T-helper 2 cell (primary cell): Measurements from ENCODE around the gene CAVIN3.

Experiments used
- DNase-seq, 5 experiments: peaks; one replicate each; pipeline versions ENCODE4 v3.0.0 to v3.0.0-alpha.2; 2012 to 2022
- total RNA-seq, 2 donors: gene quantifications; one replicate each; lab custom pipeline; 2026; lab: John Stamatoyannopoulos, UW

CAVIN3 gene
- total RNA-seq, result 0 to 0.20 reads per million in 2 donors

- peak in 2 of 5 experiments; percentile 57 to 87 for DNase-seq
Observed at GRCh38 chr11:6320411-6321155, at the start of gene CAVIN3. Gene CAVIN3, minus strand, starts transcription at chr11:6320501. Its CDS starts 25 bp downstream, at chr11:6320476.

- no peak for DNase-seq
Observed at GRCh38 chr11:6365659-6366058, 45.4 kb upstream of the CAVIN3 start.

- DNase-seq, result peak in 4 of 5 experiments; percentile 13 to 73 (median 48)
Observed at GRCh38 chr11:6362873-6363678, 42.8 kb upstream of the CAVIN3 start.

GRCh38 chr11:6362185-6362872, 42.0 kb upstream of the CAVIN3 start:
- no peak for DNase-seq

- DNase-seq, result no peak
Observed at GRCh38 chr11:6360183-6360582, 39.9 kb upstream of the CAVIN3 start.

- DNase-seq, result peak in 1 of 5 experiments; percentile 9
Observed at GRCh38 chr11:6357222-6357621, 36.9 kb upstream of the CAVIN3 start.

GRCh38 chr11:6356503-6357055, 36.3 kb upstream of the CAVIN3 start:
- no peak for DNase-seq

- DNase-seq, result no peak
Observed at GRCh38 chr11:6354651-6355485, 34.6 kb upstream of the CAVIN3 start.

- peak in 4 of 5 experiments; percentile 21 to 58 (median 34) for DNase-seq
Observed at GRCh38 chr11:6353367-6353987, 33.2 kb upstream of the CAVIN3 start.

- peak in 1 of 5 experiments; percentile 55 for DNase-seq
Observed at GRCh38 chr11:6351782-6352382, 31.6 kb upstream of the CAVIN3 start.

- DNase-seq, result no peak
Observed at GRCh38 chr11:6350486-6350885, 30.2 kb upstream of the CAVIN3 start.

GRCh38 chr11:6350043-6350442, 29.7 kb upstream of the CAVIN3 start:
- DNase-seq, result no peak

- no peak for DNase-seq
Observed at GRCh38 chr11:6345366-6345765, 25.1 kb upstream of the CAVIN3 start.

GRCh38 chr11:6336293-6336692, 16.0 kb upstream of the CAVIN3 start:
- no peak for DNase-seq

- no peak for DNase-seq
Observed at GRCh38 chr11:6334806-6335205, 14.5 kb upstream of the CAVIN3 start.

GRCh38 chr11:6333095-6333494, 12.8 kb upstream of the CAVIN3 start:
- no peak for DNase-seq

- no peak for DNase-seq
Observed at GRCh38 chr11:6332066-6332465, 11.8 kb upstream of the CAVIN3 start.

GRCh38 chr11:6328321-6328720, 8.0 kb upstream of the CAVIN3 start:
- no peak for DNase-seq

GRCh38 chr11:6327806-6328205, 7.5 kb upstream of the CAVIN3 start:
- DNase-seq, result no peak

- no peak for DNase-seq
Observed at GRCh38 chr11:6326985-6327384, 6.7 kb upstream of the CAVIN3 start.

- no peak for DNase-seq
Observed at GRCh38 chr11:6326303-6326702, 6.0 kb upstream of the CAVIN3 start.
